ENCODE data around the gene IL3RA.

DNA sequence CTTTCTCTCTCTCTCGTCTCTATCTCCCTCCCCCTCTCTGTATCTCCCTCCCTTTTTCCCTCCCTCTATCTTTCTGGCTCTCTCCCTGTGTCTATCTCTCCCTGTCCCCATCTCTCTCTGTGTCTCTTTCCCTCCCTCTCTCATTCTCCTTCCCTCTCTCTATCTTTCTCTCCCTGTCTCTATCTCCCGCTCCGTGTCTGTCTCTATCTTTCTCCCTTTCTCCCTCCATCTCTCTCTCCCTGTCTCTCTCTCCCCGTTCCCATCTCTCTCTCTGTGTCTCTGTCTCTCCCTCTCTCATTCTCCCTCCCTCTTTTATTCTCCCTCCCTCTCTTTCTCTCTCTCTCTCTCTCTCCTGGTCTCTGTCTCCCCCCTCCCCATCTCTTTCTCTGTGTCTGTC lies 22.9 kb downstream of the IL3RA start:
- TF ChIP-seq, protein P1, sequence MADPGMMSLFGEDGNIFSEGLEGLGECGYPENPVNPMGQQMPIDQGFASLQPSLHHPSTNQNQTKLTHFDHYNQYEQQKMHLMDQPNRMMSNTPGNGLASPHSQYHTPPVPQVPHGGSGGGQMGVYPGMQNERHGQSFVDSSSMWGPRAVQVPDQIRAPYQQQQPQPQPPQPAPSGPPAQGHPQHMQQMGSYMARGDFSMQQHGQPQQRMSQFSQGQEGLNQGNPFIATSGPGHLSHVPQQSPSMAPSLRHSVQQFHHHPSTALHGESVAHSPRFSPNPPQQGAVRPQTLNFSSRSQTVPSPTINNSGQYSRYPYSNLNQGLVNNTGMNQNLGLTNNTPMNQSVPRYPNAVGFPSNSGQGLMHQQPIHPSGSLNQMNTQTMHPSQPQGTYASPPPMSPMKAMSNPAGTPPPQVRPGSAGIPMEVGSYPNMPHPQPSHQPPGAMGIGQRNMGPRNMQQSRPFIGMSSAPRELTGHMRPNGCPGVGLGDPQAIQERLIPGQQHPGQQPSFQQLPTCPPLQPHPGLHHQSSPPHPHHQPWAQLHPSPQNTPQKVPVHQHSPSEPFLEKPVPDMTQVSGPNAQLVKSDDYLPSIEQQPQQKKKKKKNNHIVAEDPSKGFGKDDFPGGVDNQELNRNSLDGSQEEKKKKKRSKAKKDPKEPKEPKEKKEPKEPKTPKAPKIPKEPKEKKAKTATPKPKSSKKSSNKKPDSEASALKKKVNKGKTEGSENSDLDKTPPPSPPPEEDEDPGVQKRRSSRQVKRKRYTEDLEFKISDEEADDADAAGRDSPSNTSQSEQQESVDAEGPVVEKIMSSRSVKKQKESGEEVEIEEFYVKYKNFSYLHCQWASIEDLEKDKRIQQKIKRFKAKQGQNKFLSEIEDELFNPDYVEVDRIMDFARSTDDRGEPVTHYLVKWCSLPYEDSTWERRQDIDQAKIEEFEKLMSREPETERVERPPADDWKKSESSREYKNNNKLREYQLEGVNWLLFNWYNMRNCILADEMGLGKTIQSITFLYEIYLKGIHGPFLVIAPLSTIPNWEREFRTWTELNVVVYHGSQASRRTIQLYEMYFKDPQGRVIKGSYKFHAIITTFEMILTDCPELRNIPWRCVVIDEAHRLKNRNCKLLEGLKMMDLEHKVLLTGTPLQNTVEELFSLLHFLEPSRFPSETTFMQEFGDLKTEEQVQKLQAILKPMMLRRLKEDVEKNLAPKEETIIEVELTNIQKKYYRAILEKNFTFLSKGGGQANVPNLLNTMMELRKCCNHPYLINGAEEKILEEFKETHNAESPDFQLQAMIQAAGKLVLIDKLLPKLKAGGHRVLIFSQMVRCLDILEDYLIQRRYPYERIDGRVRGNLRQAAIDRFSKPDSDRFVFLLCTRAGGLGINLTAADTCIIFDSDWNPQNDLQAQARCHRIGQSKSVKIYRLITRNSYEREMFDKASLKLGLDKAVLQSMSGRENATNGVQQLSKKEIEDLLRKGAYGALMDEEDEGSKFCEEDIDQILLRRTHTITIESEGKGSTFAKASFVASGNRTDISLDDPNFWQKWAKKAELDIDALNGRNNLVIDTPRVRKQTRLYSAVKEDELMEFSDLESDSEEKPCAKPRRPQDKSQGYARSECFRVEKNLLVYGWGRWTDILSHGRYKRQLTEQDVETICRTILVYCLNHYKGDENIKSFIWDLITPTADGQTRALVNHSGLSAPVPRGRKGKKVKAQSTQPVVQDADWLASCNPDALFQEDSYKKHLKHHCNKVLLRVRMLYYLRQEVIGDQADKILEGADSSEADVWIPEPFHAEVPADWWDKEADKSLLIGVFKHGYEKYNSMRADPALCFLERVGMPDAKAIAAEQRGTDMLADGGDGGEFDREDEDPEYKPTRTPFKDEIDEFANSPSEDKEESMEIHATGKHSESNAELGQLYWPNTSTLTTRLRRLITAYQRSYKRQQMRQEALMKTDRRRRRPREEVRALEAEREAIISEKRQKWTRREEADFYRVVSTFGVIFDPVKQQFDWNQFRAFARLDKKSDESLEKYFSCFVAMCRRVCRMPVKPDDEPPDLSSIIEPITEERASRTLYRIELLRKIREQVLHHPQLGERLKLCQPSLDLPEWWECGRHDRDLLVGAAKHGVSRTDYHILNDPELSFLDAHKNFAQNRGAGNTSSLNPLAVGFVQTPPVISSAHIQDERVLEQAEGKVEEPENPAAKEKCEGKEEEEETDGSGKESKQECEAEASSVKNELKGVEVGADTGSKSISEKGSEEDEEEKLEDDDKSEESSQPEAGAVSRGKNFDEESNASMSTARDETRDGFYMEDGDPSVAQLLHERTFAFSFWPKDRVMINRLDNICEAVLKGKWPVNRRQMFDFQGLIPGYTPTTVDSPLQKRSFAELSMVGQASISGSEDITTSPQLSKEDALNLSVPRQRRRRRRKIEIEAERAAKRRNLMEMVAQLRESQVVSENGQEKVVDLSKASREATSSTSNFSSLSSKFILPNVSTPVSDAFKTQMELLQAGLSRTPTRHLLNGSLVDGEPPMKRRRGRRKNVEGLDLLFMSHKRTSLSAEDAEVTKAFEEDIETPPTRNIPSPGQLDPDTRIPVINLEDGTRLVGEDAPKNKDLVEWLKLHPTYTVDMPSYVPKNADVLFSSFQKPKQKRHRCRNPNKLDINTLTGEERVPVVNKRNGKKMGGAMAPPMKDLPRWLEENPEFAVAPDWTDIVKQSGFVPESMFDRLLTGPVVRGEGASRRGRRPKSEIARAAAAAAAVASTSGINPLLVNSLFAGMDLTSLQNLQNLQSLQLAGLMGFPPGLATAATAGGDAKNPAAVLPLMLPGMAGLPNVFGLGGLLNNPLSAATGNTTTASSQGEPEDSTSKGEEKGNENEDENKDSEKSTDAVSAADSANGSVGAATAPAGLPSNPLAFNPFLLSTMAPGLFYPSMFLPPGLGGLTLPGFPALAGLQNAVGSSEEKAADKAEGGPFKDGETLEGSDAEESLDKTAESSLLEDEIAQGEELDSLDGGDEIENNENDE (IDR thresholded peaks at IDR 0.05; ENCODE audit: insufficient replicate concordance, low read length), result no peak
- TF ChIP-seq NANOG (IDR thresholded peaks at IDR 0.05; ENCODE audit: insufficient read depth, low read depth, low read length, poor library complexity, severe bottlenecking) (no peak), RNF2 (IDR thresholded peaks at IDR 0.05; ENCODE audit: borderline replicate concordance, low read depth, low read length, missing control alignments, poor library complexity, severe bottlenecking) (no peak), YY1 (IDR thresholded peaks at IDR 0.05; ENCODE audit: low read depth, low read length) (no peak), NRF1 (IDR thresholded peaks at IDR 0.05; ENCODE audit: low read depth, low read length) (no peak), KDM1A (IDR thresholded peaks at IDR 0.05; ENCODE audit: borderline replicate concordance, low read length) (no peak), POLR2AphosphoS5 (IDR thresholded peaks at IDR 0.05; ENCODE audit: low read depth, low read length) (no peak), MAFK (IDR thresholded peaks at IDR 0.05; ENCODE audit: low read depth, low read length) (no peak)
- TF ChIP-seq, protein P2, sequence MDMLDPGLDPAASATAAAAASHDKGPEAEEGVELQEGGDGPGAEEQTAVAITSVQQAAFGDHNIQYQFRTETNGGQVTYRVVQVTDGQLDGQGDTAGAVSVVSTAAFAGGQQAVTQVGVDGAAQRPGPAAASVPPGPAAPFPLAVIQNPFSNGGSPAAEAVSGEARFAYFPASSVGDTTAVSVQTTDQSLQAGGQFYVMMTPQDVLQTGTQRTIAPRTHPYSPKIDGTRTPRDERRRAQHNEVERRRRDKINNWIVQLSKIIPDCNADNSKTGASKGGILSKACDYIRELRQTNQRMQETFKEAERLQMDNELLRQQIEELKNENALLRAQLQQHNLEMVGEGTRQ (IDR thresholded peaks at IDR 0.05; ENCODE audit: low read length), result no peak
- TF ChIP-seq, protein P3, sequence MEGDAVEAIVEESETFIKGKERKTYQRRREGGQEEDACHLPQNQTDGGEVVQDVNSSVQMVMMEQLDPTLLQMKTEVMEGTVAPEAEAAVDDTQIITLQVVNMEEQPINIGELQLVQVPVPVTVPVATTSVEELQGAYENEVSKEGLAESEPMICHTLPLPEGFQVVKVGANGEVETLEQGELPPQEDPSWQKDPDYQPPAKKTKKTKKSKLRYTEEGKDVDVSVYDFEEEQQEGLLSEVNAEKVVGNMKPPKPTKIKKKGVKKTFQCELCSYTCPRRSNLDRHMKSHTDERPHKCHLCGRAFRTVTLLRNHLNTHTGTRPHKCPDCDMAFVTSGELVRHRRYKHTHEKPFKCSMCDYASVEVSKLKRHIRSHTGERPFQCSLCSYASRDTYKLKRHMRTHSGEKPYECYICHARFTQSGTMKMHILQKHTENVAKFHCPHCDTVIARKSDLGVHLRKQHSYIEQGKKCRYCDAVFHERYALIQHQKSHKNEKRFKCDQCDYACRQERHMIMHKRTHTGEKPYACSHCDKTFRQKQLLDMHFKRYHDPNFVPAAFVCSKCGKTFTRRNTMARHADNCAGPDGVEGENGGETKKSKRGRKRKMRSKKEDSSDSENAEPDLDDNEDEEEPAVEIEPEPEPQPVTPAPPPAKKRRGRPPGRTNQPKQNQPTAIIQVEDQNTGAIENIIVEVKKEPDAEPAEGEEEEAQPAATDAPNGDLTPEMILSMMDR (IDR thresholded peaks at IDR 0.05; ENCODE audit: control extremely low read depth in 1 of 3, insufficient read depth in 1 of 3, low read depth in 1 of 3, low read length in 3 of 3), result no peak
- TF ChIP-seq, protein P4, sequence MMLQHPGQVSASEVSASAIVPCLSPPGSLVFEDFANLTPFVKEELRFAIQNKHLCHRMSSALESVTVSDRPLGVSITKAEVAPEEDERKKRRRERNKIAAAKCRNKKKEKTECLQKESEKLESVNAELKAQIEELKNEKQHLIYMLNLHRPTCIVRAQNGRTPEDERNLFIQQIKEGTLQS (IDR thresholded peaks at IDR 0.05; ENCODE audit: insufficient read depth, low read depth, low read length), result no peak

Measured in H1 (cell line).